ENCODE data around the gene PQBP1.
"Not testable (repeated sequence)": the region's sequence is repeated elsewhere in the genome, so short reads cannot be mapped to it uniquely, and the experiment has no call there.

PQBP1 gene

GRCh38 chrX:48897625-48898306 lies at the start of gene PQBP1, which contains the start of gene TIMM17B:
Gene PQBP1 (plus strand): TSS chrX:48897930. CDS start chrX:48898510, 580 bp downstream.
Gene TIMM17B (minus strand): TSS chrX:48897768. CDS start chrX:48897749, 19 bp downstream.
- peak; percentile 80 for DNase-seq (ENCODE audit: low read depth)

- DNase-seq (ENCODE audit: low read depth), result no peak
Observed at GRCh38 chrX:48848847-48849246, 48.9 kb upstream of the PQBP1 start.

GRCh38 chrX:48852857-48853256 lies 44.9 kb upstream of the PQBP1 start:
- no peak for DNase-seq (ENCODE audit: low read depth)

GRCh38 chrX:48853494-48853893 lies 44.2 kb upstream of the PQBP1 start:
- DNase-seq (ENCODE audit: low read depth), result not testable (repeated sequence)

GRCh38 chrX:48854121-48854804 lies 43.5 kb upstream of the PQBP1 start:
- DNase-seq (ENCODE audit: low read depth), result not testable (repeated sequence)

GRCh38 chrX:48854898-48855297 lies 42.8 kb upstream of the PQBP1 start:
- no peak for DNase-seq (ENCODE audit: low read depth)

- no peak for DNase-seq (ENCODE audit: low read depth)
Observed at GRCh38 chrX:48864210-48864609, 33.5 kb upstream of the PQBP1 start.

- not testable (repeated sequence) for DNase-seq (ENCODE audit: low read depth)
Observed at GRCh38 chrX:48872017-48872416, 25.7 kb upstream of the PQBP1 start.

GRCh38 chrX:48876944-48877343 lies 20.8 kb upstream of the PQBP1 start:
- DNase-seq (ENCODE audit: low read depth), result not testable (repeated sequence)

GRCh38 chrX:48883729-48884128 lies 14.0 kb upstream of the PQBP1 start:
- no peak for DNase-seq (ENCODE audit: low read depth)

- DNase-seq (ENCODE audit: low read depth), result not testable (repeated sequence)
Observed at GRCh38 chrX:48886586-48886985, 11.1 kb upstream of the PQBP1 start.

- no peak for DNase-seq (ENCODE audit: low read depth)
Observed at GRCh38 chrX:48890296-48890925, 7.3 kb upstream of the PQBP1 start.

- DNase-seq (ENCODE audit: low read depth), result no peak
Observed at GRCh38 chrX:48890934-48891401, 6.8 kb upstream of the PQBP1 start.

GRCh38 chrX:48891402-48892288 lies 6.1 kb upstream of the PQBP1 start:
- DNase-seq (ENCODE audit: low read depth), result peak; percentile 56

- no peak for DNase-seq (ENCODE audit: low read depth)
Observed at GRCh38 chrX:48892896-48893295, 4.8 kb upstream of the PQBP1 start.

GRCh38 chrX:48893556-48894348 lies 4.0 kb upstream of the PQBP1 start:
- DNase-seq (ENCODE audit: low read depth), result no peak

GRCh38 chrX:48894891-48895290 lies 2.8 kb upstream of the PQBP1 start:
- DNase-seq (ENCODE audit: low read depth), result no peak

GRCh38 chrX:48896611-48897011 lies 1.1 kb upstream of the PQBP1 start:
- no peak for DNase-seq (ENCODE audit: low read depth)

- no peak for DNase-seq (ENCODE audit: low read depth)
Observed at GRCh38 chrX:48897157-48897624, 539 bp upstream of the PQBP1 start.

- DNase-seq (ENCODE audit: low read depth), result no peak
Observed at GRCh38 chrX:48899078-48899410, 1.3 kb downstream of the PQBP1 start.

- DNase-seq (ENCODE audit: low read depth), result no peak
Observed at GRCh38 chrX:48901069-48901468, 3.3 kb downstream of the PQBP1 start.
